Hepatocyte (in vitro differentiated cells): Measurements from ENCODE around the gene TPD52L3. TPM values are rescaled to one million over a fixed set of nuclear protein-coding genes. Genes with fewer than 3 reads are reported as not detected.

Source experiments
- DNase-seq: peaks from one replicate; pipeline ENCODE4 v3.0.0-alpha.2; 2016; ENCODE audit warnings: low spot score
- H2AFZ ChIP-seq: fragments of 200-600 bp; sonication (generic); 2 replicates; pipeline ENCODE4 v1.6.0; 2016; ENCODE audit warnings: antibody characterized with exemption, mild to moderate bottlenecking
- H3K27ac ChIP-seq: fragments of 200-600 bp; sonication (generic); 2 replicates; pipeline ENCODE4 v1.5.1; 2016; ENCODE audit warnings: mild to moderate bottlenecking
- H3K27me3 ChIP-seq: fragments of 200-600 bp; sonication (generic); 2 replicates; pipeline ENCODE4 v1.6.1; 2016
- H3K36me3 ChIP-seq: fragments of 200-600 bp; sonication (generic); replicated peaks from 2 replicates; pipeline ENCODE4 v1.5.1; 2016; ENCODE audit warnings: low read depth; ENCODE audit not compliant: insufficient read depth
- H3K4me1 ChIP-seq: fragments of 200-600 bp; sonication (generic); 2 replicates; pipeline ENCODE4 v1.5.1; 2016; ENCODE audit warnings: mild to moderate bottlenecking, moderate library complexity; ENCODE audit not compliant: insufficient read depth
- H3K4me2 ChIP-seq: fragments of 200-600 bp; sonication (generic); 2 replicates; pipeline ENCODE4 v1.6.0; 2016
- H3K4me3 ChIP-seq: fragments of 200-600 bp; sonication (generic); 2 replicates; pipeline ENCODE4 v1.5.1; 2016; ENCODE audit warnings: mild to moderate bottlenecking
- H3K79me2 ChIP-seq: fragments of 200-600 bp; sonication (generic); 2 replicates; pipeline ENCODE4 v1.6.0; 2017; ENCODE audit warnings: mild to moderate bottlenecking
- H3K9me2 ChIP-seq: fragments of 200-600 bp; sonication (generic); replicated peaks from 2 replicates; pipeline ENCODE4 v1.6.0; 2017; ENCODE audit warnings: mild to moderate bottlenecking; ENCODE audit not compliant: insufficient read depth
- H3K9me3 ChIP-seq: fragments of 200-600 bp; sonication (generic); 2 replicates; pipeline ENCODE4 v1.5.1; 2016; ENCODE audit warnings: low read depth, mild to moderate bottlenecking
- H4K20me1 ChIP-seq: fragments of 200-600 bp; sonication (generic); 2 replicates; pipeline ENCODE4 v1.6.0; 2016; ENCODE audit warnings: mild to moderate bottlenecking; ENCODE audit not compliant: insufficient read depth, poor library complexity, severe bottlenecking
- CTCF ChIP-seq: fragments of 200-600 bp; sonication (generic); IDR thresholded peaks from 2 replicates; pipeline ENCODE4 v1.5.1; 2016; ENCODE audit warnings: antibody characterized with exemption, mild to moderate bottlenecking; ENCODE audit not compliant: poor library complexity
- EZH2 ChIP-seq: fragments of 200-600 bp; sonication (generic); IDR thresholded peaks from 2 replicates; pipeline ENCODE4 v1.6.1; 2016; ENCODE audit warnings: antibody characterized with exemption, mild to moderate bottlenecking, borderline replicate concordance
- EZH2phosphoT487 ChIP-seq: fragments of 200-600 bp; sonication (generic); IDR thresholded peaks from one replicate; pipeline ENCODE4 v1.6.1; 2018; ENCODE audit warnings: antibody characterized with exemption, mild to moderate bottlenecking, low read depth, moderate library complexity; ENCODE audit not compliant: unreplicated experiment, severe bottlenecking
- WGBS: methylation state at CpG from one replicate; pipeline ENCODE4 v1.1.6; 2016; ENCODE audit warnings: low lambda C conversion rate; ENCODE audit errors: missing lambda C conversion rate; 5-methylcytosine and 5-hydroxymethylcytosine counted together
- polyA plus RNA-seq: library from polyadenylated mRNA; unstranded; fragments of >200 nt; fragmentation: Nextera tagmentation; extraction: Ambion mirVana; gene quantifications from 2 replicates; pipeline ENCODE4 v1.2.1, GENCODE V29; 2016
- total RNA-seq: library from RNA; depleted of rRNA; stranded (reverse); fragments of >200 nt; gene quantifications from 2 replicates; pipeline ENCODE4 v1.2.3, GENCODE V29; 2014

The TPD52L3 gene
- total and polyA plus RNA-seq, 2 experiments from 2014 or later: not detected

GRCh38 chr9:6367128-6367890 lies 39.1 kb downstream of the TPD52L3 start:
- no peak for DNase-seq
- no peaks in the 10 kb centered on the region for H3K36me3 ChIP-seq
- H3K4me1 ChIP-seq: no peaks in the 10 kb centered on the region
- H3K9me2 ChIP-seq: no peaks in the 10 kb centered on the region
- no peak overlapping the region for H3K27ac ChIP-seq
- H3K79me2 ChIP-seq: no peaks in the 10 kb centered on the region
- no peaks in the 10 kb centered on the region for H4K20me1 ChIP-seq
- no peak overlapping the region for H3K4me2 ChIP-seq
- H3K27me3 ChIP-seq: no peaks in the 10 kb centered on the region
- H3K4me3 ChIP-seq: no peak overlapping the region
- H3K9me3 ChIP-seq: no peaks in the 10 kb centered on the region
- H2AFZ ChIP-seq: no peak overlapping the region
- WGBS: 68% methylated on average over 4 of the region's 4 CpGs
- no peak for TF ChIP-seq EZH2phosphoT487
- TF ChIP-seq EZH2: no peak

- Histone ChIP-seq H3K36me3 (no peaks in the 10 kb centered on the region), H3K27me3 (no peaks in the 10 kb centered on the region)
- 98% methylated on average over 2 of the region's 2 CpGs for WGBS
Measured at GRCh38 chr9:6368831-6369230, 40.7 kb downstream of the TPD52L3 start.

More at GRCh38 chr9:6368831-6369230, 40.7 kb downstream of the TPD52L3 start:
- no peaks in the 10 kb centered on the region for H3K79me2 ChIP-seq
- H3K9me3 ChIP-seq: no peaks in the 10 kb centered on the region
- H4K20me1 ChIP-seq: no peaks in the 10 kb centered on the region
- H3K4me3 ChIP-seq: no peak overlapping the region
- no peak overlapping the region for H2AFZ ChIP-seq
- H3K27ac ChIP-seq: no peak overlapping the region
- no peaks in the 10 kb centered on the region for H3K9me2 ChIP-seq
- H3K4me1 ChIP-seq: no peaks in the 10 kb centered on the region
- TF ChIP-seq CTCF: no peak
- TF ChIP-seq EZH2phosphoT487: no peak
- no peak for TF ChIP-seq EZH2
- no peak overlapping the region for H3K4me2 ChIP-seq
- no peak for DNase-seq

Other genes starting within 250 kb of the TPD52L3 start
- gene IL33, start 112.6 kb upstream of the TPD52L3 start, total RNA-seq: 2.0 and 2.1 TPM in 2 replicates
- gene IL33, start 112.6 kb upstream of the TPD52L3 start, polyA plus RNA-seq: 0.28 TPM in 1 of 2 replicates, not detected in the other
- gene UHRF2, start 84.8 kb downstream of the TPD52L3 start, total RNA-seq: 40.6 and 42.9 TPM in 2 replicates
- gene UHRF2, start 84.8 kb downstream of the TPD52L3 start, polyA plus RNA-seq: 16.6 TPM in 2 replicates